ENCODE data around the gene NECTIN1. TPM values are rescaled to one million over a fixed set of nuclear protein-coding genes. Genes with fewer than 3 reads are reported as not detected.
A peak's percentile ranks its signal among the peaks of the same experiment; 100 is the strongest.

Gene NECTIN1
- total and polyA plus RNA-seq, 2 experiments from 2014 or later, result 3.6 to 7.4 TPM

GRCh38 chr11:119742263-119742861, 13.4 kb upstream of the NECTIN1 start:
- Histone ChIP-seq H3K27ac (no peak overlapping the region), H3K4me1 (ENCODE audit: insufficient read depth) (peaks cover 16% of the 10 kb centered on the region), H3K9me3 (ENCODE audit: low read depth) (no peaks in the 10 kb centered on the region), H3K9me2 (replicated peaks; ENCODE audit: insufficient read depth) (no peaks in the 10 kb centered on the region), H3K79me2 (no peaks in the 10 kb centered on the region), H4K20me1 (ENCODE audit: insufficient read depth, poor library complexity, severe bottlenecking) (no peaks in the 10 kb centered on the region), H3K4me3 (peak overlapping the region; percentile 31), H3K4me2 (peak overlapping the region; percentile 84), H2AFZ (no peak overlapping the region), H3K27me3 (peaks cover 6% of the 10 kb centered on the region), H3K36me3 (replicated peaks; ENCODE audit: insufficient read depth, low read depth) (no peaks in the 10 kb centered on the region)
- peak; percentile 57 for DNase-seq (ENCODE audit: low spot score)
- TF ChIP-seq, protein P1, sequence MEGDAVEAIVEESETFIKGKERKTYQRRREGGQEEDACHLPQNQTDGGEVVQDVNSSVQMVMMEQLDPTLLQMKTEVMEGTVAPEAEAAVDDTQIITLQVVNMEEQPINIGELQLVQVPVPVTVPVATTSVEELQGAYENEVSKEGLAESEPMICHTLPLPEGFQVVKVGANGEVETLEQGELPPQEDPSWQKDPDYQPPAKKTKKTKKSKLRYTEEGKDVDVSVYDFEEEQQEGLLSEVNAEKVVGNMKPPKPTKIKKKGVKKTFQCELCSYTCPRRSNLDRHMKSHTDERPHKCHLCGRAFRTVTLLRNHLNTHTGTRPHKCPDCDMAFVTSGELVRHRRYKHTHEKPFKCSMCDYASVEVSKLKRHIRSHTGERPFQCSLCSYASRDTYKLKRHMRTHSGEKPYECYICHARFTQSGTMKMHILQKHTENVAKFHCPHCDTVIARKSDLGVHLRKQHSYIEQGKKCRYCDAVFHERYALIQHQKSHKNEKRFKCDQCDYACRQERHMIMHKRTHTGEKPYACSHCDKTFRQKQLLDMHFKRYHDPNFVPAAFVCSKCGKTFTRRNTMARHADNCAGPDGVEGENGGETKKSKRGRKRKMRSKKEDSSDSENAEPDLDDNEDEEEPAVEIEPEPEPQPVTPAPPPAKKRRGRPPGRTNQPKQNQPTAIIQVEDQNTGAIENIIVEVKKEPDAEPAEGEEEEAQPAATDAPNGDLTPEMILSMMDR (IDR thresholded peaks at IDR 0.05; ENCODE audit: poor library complexity), result no peak
- TF ChIP-seq EZH2 (IDR thresholded peaks at IDR 0.05; ENCODE audit: borderline replicate concordance), result peak; percentile 44
- WGBS (ENCODE audit: low lambda C conversion rate, missing lambda C conversion rate), result 4% methylated on average over 21 of the region's 38 CpGs

DNA sequence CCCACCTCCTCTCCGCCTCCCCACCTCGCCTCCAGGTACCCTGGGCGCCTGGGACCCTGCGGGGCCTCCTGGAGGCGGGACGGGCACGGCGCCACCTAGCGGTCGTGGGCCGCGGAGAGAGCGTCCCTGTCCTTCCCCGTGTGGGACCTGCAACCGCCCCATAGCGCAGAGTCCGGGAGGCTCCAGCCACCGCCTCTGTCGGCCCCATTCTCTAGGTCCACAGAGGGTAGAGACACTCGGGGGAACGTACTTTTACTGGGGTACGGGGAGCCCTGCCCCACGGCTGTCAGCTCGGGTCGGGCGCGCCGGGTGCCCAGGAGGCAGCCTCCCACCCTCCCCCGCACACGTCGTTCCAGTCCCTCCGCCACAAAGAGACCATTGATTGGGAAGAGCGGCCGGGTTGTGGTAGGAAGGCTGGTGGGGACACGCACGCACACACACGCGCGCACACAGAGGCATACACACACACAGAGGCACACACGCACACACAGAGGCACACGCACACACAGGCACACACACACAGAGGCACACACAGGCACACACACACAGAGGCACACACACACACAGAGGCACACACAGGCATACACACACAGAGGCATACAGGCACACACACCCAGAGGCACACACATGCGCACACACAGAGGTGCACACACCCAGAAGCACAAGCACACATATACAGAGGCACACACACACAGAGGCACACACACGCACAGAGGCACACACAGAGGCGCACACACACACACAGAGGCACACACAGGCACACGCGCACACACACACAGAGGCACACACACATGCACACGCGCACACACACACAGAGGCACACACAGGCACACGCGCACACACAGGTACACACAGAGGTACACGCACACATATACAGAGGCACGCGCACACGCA, 12.6 kb upstream of the NECTIN1 start:
- Histone ChIP-seq H3K4me3 (no peak overlapping the region), H3K4me2 (peak overlapping the region; percentile 84)
- peak; percentile 62 for DNase-seq (ENCODE audit: low spot score)

DNA sequence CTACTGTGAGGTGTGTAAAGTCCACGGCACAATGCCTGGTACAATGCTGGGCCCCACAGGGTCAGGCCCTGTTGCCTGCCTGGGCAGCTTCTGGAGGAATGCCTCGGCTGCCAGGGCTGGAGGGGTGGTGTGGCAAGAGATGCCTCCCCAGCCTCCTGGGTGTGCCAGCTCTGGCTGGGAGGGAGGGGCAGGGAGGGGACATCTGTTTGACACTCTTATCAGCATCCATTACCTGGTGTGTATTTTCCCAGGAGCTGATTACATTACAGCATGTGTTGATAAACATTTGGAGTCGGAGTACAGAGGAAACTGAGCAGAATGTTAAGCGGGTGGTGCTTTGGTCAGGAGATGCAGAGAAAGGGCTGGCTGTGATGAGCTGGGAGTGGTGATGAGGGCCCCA, 11.0 kb upstream of the NECTIN1 start:
- H3K4me3 ChIP-seq, result no peak overlapping the region
- 58% methylated on average over 4 of the region's 4 CpGs for WGBS (ENCODE audit: low lambda C conversion rate, missing lambda C conversion rate)
- H3K27me3 ChIP-seq, result peaks cover 6% of the 10 kb centered on the region
- H2AFZ ChIP-seq, result no peak overlapping the region
- H3K79me2 ChIP-seq, result no peaks in the 10 kb centered on the region
- no peak overlapping the region for H3K4me2 ChIP-seq
- H3K27ac ChIP-seq, result no peak overlapping the region
- no peaks in the 10 kb centered on the region for H4K20me1 ChIP-seq (ENCODE audit: insufficient read depth, poor library complexity, severe bottlenecking)
- no peaks in the 10 kb centered on the region for H3K9me3 ChIP-seq (ENCODE audit: low read depth)
- H3K36me3 ChIP-seq (replicated peaks; ENCODE audit: insufficient read depth, low read depth), result no peaks in the 10 kb centered on the region
- peaks cover 16% of the 10 kb centered on the region for H3K4me1 ChIP-seq (ENCODE audit: insufficient read depth)
- TF ChIP-seq, protein P1 (IDR thresholded peaks at IDR 0.05; ENCODE audit: poor library complexity), result no peak
- TF ChIP-seq EZH2 (IDR thresholded peaks at IDR 0.05; ENCODE audit: borderline replicate concordance) (no peak), EZH2phosphoT487 (IDR thresholded peaks at IDR 0.05; ENCODE audit: low read depth, severe bottlenecking, unreplicated experiment) (no peak)
- DNase-seq (ENCODE audit: low spot score), result no peak
- H3K9me2 ChIP-seq (replicated peaks; ENCODE audit: insufficient read depth), result no peaks in the 10 kb centered on the region

More for the DNA sequence above, 12.6 kb upstream of the NECTIN1 start:
- H3K4me1 ChIP-seq (ENCODE audit: insufficient read depth), result peaks cover 16% of the 10 kb centered on the region
- WGBS (ENCODE audit: low lambda C conversion rate, missing lambda C conversion rate), result 26% methylated on average over 41 of the region's 54 CpGs
- peak; percentile 14 for TF ChIP-seq EZH2 (IDR thresholded peaks at IDR 0.05; ENCODE audit: borderline replicate concordance)
- TF ChIP-seq, protein P1 (IDR thresholded peaks at IDR 0.05; ENCODE audit: poor library complexity), result peak; percentile 73
- TF ChIP-seq EZH2phosphoT487 (IDR thresholded peaks at IDR 0.05; ENCODE audit: low read depth, severe bottlenecking, unreplicated experiment), result no peak
- H2AFZ ChIP-seq, result no peak overlapping the region
- H4K20me1 ChIP-seq (ENCODE audit: insufficient read depth, poor library complexity, severe bottlenecking), result no peaks in the 10 kb centered on the region
- H3K9me2 ChIP-seq (replicated peaks; ENCODE audit: insufficient read depth), result no peaks in the 10 kb centered on the region
- no peaks in the 10 kb centered on the region for H3K36me3 ChIP-seq (replicated peaks; ENCODE audit: insufficient read depth, low read depth)
- peaks cover 6% of the 10 kb centered on the region for H3K27me3 ChIP-seq
- no peaks in the 10 kb centered on the region for H3K9me3 ChIP-seq (ENCODE audit: low read depth)
- no peaks in the 10 kb centered on the region for H3K79me2 ChIP-seq
- no peak overlapping the region for H3K27ac ChIP-seq
